HG02943 (cell line): ENCODE results near the gene EYS.

Experiments used
- ATAC-seq: cut with Tn5 transposase; IDR thresholded peaks from one replicate; pipeline ENCODE4 v1.9.1; 2021; ENCODE audit warnings: mild to moderate bottlenecking, low read depth, moderate library complexity; ENCODE audit not compliant: unreplicated experiment

Gene EYS

GRCh38 chr6:65707126-65707826 lies at the start of gene EYS:
EYS (minus strand) TSS chr6:65707226; CDS start chr6:65495410, 211,816 bp downstream.
- no peak for ATAC-seq

GRCh38 chr6:65746302-65746701 lies 39.3 kb upstream of the EYS start:
- ATAC-seq = no peak

- no peak for ATAC-seq
Measured at GRCh38 chr6:65745614-65746013, 38.6 kb upstream of the EYS start.

- ATAC-seq = no peak
Measured at GRCh38 chr6:65728879-65729479, 22.0 kb upstream of the EYS start.

GRCh38 chr6:65719101-65719500 lies 12.1 kb upstream of the EYS start:
- ATAC-seq = no peak

- ATAC-seq = no peak
Measured at GRCh38 chr6:65711531-65711930, 4.5 kb upstream of the EYS start.

- no peak for ATAC-seq
Measured at GRCh38 chr6:65709099-65709830, 2.2 kb upstream of the EYS start.

- no peak for ATAC-seq
Measured at GRCh38 chr6:65708162-65708561, 1.1 kb upstream of the EYS start.

- no peak for ATAC-seq
Measured at GRCh38 chr6:65706436-65706835, 590 bp downstream of the EYS start.

- no peak for ATAC-seq
Measured at GRCh38 chr6:65701325-65701724, 5.7 kb downstream of the EYS start.

- ATAC-seq = no peak
Measured at GRCh38 chr6:65700561-65700960, 6.5 kb downstream of the EYS start.

GRCh38 chr6:65692109-65692508 lies 14.9 kb downstream of the EYS start:
- no peak for ATAC-seq

- ATAC-seq = no peak
Measured at GRCh38 chr6:65680232-65680631, 26.8 kb downstream of the EYS start.

GRCh38 chr6:65671922-65672321 lies 35.1 kb downstream of the EYS start:
- ATAC-seq = no peak

- ATAC-seq = no peak
Measured at GRCh38 chr6:65667916-65668656, 38.9 kb downstream of the EYS start.

GRCh38 chr6:65650086-65650485 lies 56.9 kb downstream of the EYS start:
- no peak for ATAC-seq

GRCh38 chr6:65649392-65649791 lies 57.6 kb downstream of the EYS start:
- ATAC-seq = no peak

GRCh38 chr6:65646544-65646943 lies 60.5 kb downstream of the EYS start:
- ATAC-seq = no peak

- no peak for ATAC-seq
Measured at GRCh38 chr6:65642776-65643175, 64.2 kb downstream of the EYS start.

GRCh38 chr6:65638047-65638831 lies 68.8 kb downstream of the EYS start:
- no peak for ATAC-seq
